ENCODE data around the gene OR52I2.

The OR52I2 gene

DNA sequence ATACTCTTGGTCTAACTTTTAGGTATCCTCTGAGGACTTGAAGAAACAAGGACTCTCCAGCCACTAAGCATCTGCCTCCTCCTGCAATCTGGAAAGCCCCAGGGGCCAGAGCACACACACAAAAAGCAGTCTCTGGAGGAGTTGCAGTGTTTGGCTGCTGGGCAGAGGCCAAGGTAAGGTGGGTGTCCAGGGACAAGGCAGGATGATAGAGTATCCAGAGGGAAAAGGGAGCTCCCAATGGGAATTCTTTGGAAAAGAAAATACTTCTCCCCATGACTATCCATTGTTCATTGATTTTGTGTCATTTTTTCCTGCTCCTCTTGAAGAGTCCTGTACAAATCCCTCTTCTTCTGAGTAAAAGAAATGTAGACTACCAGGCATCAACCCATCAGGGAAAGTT, at the start of gene OR52I2:
Gene OR52I2 (plus strand): TSS at position 301 of the 400 bp plus-strand sequence.
- no peak for DNase-seq (ENCODE audit: low spot score)
- TF ChIP-seq, protein P1, sequence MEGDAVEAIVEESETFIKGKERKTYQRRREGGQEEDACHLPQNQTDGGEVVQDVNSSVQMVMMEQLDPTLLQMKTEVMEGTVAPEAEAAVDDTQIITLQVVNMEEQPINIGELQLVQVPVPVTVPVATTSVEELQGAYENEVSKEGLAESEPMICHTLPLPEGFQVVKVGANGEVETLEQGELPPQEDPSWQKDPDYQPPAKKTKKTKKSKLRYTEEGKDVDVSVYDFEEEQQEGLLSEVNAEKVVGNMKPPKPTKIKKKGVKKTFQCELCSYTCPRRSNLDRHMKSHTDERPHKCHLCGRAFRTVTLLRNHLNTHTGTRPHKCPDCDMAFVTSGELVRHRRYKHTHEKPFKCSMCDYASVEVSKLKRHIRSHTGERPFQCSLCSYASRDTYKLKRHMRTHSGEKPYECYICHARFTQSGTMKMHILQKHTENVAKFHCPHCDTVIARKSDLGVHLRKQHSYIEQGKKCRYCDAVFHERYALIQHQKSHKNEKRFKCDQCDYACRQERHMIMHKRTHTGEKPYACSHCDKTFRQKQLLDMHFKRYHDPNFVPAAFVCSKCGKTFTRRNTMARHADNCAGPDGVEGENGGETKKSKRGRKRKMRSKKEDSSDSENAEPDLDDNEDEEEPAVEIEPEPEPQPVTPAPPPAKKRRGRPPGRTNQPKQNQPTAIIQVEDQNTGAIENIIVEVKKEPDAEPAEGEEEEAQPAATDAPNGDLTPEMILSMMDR (IDR thresholded peaks at IDR 0.05; ENCODE audit: extremely low read depth, missing control alignments), result no peak

DNA sequence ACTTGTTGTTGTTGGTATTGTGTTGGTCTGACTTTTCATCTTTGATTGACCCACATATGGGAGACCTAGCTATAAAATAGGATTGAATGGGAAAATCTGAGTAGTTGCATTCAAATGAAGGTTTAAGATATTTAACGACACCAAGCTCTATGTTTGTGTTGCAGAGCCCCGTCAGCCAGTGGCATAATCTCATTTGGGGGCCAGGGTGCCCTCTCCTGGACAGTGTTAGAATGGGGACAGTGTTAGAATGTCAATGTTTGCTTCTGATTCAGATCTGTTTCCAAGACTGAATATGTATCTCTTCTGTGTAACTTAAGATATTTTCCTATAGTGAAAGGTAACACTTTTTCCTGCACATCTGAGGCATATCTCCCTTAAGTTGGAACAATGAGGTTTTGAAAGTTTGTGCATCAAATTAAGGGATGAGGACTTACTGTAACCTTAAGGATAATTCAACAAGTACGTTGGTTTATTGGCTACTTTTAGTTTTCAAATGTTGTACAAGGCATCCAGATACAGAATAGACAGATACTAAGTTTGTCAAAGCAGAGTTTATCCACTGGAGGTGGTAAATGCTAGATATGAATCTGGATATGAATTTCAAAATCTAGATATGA, 41.8 kb upstream of the OR52I2 start:
- peak; percentile 52 for DNase-seq (ENCODE audit: low spot score)
- TF ChIP-seq, protein P1 (IDR thresholded peaks at IDR 0.05; ENCODE audit: extremely low read depth, missing control alignments), result peak; percentile 55

DNA sequence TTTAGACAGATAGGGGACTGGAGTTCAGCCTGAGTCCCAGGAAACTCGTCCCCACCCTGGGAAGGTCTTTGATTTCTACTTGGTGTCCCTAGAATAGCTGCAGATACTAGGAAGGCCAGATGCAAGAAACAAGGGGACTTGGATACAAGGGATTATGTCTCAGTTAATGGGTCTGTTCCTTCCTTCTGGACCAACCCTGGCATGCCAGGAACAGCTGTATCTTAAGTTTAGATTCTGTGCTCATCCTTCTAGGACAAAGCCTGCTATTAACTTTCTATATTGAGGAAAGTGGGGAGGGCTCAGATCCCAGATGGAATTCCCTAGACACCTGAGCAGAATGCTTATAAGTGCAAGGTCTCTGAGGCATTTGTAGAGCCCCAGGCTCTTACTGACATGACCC, 40.5 kb upstream of the OR52I2 start:
- DNase-seq (ENCODE audit: low spot score), result no peak
- TF ChIP-seq, protein P1 (IDR thresholded peaks at IDR 0.05; ENCODE audit: extremely low read depth, missing control alignments), result no peak

DNA sequence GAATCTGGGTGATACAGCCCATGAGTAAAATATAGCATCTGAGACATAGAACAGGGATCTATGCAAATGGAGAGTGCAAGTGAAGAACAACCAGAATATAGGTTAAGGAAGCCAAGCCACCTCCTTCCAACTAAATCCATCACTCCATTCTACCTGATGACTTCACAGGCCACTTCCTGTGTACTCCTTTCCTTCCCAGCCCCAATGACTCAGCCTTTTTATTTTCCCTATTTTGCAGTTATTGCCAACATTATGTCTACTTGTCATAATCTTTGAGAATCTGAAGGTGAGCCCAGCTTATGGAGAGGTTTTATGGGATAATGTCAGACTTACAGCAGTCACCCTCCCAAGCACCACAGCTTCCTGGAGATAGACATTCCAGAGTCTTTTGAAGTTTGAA, 38.0 kb upstream of the OR52I2 start:
- no peak for DNase-seq (ENCODE audit: low spot score)
- TF ChIP-seq, protein P1 (IDR thresholded peaks at IDR 0.05; ENCODE audit: extremely low read depth, missing control alignments), result no peak

DNA sequence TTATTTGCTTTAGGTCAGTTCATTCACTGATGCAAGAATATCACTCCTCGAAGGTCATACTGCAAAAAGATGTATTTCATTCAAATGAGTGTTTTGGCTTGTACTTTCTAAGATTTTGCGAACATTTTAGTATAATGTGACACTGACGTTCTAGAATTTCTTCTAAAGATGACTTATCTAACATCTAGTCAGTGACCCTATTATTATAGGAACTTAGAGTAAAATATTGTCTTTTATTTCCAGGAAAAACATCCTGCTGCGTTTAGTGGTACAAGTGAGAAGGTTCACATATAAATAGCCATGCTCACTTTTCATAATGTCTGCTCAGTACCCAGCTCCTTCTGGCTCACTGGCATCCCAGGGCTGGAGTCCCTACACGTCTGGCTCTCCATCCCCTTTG, 36.7 kb upstream of the OR52I2 start, which contains the start of gene OR52M1:
Gene OR52M1 (plus strand): TSS at position 301 of the 400 bp plus-strand sequence. CDS start 0 bp downstream, at position 301.
- TF ChIP-seq, protein P1 (IDR thresholded peaks at IDR 0.05; ENCODE audit: extremely low read depth, missing control alignments), result no peak
- no peak for DNase-seq (ENCODE audit: low spot score)

DNA sequence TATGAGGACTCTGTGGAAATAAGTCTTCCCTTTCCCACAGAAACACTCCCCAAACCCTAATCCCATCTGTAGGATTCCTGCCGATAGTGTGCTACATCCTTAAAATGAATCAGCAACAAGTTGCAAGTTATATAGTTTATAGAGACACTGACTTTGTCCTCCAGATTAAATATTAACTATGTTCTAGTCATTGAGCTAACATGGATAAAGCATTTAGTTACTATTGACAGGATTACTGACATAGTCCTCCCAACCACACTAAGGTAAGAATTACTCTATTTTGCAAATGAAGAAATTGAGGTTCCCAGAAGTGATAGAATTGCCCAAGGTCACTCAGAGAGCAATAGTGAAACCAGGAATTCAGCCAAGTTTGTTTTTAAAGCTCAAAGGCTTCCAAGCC, 34.7 kb upstream of the OR52I2 start:
- TF ChIP-seq, protein P1 (IDR thresholded peaks at IDR 0.05; ENCODE audit: extremely low read depth, missing control alignments), result no peak
- no peak for DNase-seq (ENCODE audit: low spot score)

DNA sequence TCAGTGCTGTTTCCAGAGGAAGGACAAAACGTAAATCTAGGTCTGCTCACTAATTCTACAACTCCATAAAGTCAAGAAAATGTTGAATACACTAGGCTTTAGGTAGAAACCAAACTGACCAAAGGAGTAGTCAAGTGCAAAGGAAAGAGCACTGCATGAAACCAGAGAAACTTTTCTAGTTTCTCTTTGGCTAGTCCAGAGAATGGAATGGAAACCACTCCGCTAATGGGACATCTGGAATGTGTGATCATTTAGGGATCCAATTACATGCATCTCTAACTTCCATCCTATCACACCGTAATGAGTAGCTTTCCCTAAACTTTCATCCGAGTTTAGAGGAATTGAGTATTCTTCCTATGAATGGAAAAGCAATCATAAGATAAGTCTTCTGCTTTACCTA, 34.1 kb upstream of the OR52I2 start:
- no peak for DNase-seq (ENCODE audit: low spot score)
- TF ChIP-seq, protein P1 (IDR thresholded peaks at IDR 0.05; ENCODE audit: extremely low read depth, missing control alignments), result no peak

Measured in GM20000 (cell line).